SK-N-SH treated with all-trans-retinoic acid at 6 μM for 48 hours (cell line): Measurements from ENCODE around the gene DSTYK.

ENCODE experiments used
- BACH2 ChIP-seq: fragments of 250-450 bp; sonication (Bioruptor Pico); IDR thresholded peaks from 2 replicates; pipeline ENCODE4 v1.9.0; 2021; ENCODE audit warnings: mild to moderate bottlenecking, borderline replicate concordance
- CSDC2 ChIP-seq: fragments of 250-450 bp; sonication (Bioruptor Pico); IDR thresholded peaks from 2 replicates; pipeline ENCODE4 v1.5.0; 2020; ENCODE audit warnings: mild to moderate bottlenecking, moderate library complexity
- CSRNP3 ChIP-seq: fragments of 250-450 bp; sonication (Bioruptor Pico); IDR thresholded peaks from 2 replicates; pipeline ENCODE4 v1.5.1; 2021; ENCODE audit warnings: mild to moderate bottlenecking, moderate library complexity
- ESRRG ChIP-seq: fragments of 250-450 bp; sonication (Bioruptor Pico); IDR thresholded peaks from 2 replicates; pipeline ENCODE4 v1.6.1; 2021; ENCODE audit warnings: mild to moderate bottlenecking
- ISL1 ChIP-seq: fragments of 250-450 bp; sonication (Bioruptor Pico); IDR thresholded peaks from 2 replicates; pipeline ENCODE4 v2.1.2; 2022; ENCODE audit warnings: mild to moderate bottlenecking, moderate library complexity
- OSR1 ChIP-seq: fragments of 250-450 bp; sonication (Bioruptor Pico); IDR thresholded peaks from 2 replicates; pipeline ENCODE4 v1.8.0; 2022; ENCODE audit warnings: moderate library complexity, mild to moderate bottlenecking, inconsistent platforms
- RARB ChIP-seq: fragments of 250-450 bp; sonication (Bioruptor Pico); IDR thresholded peaks from 2 replicates; pipeline ENCODE4 v1.8.0; 2021; ENCODE audit warnings: mild to moderate bottlenecking, moderate library complexity
- SNAI2 ChIP-seq: fragments of 250-450 bp; sonication (Bioruptor Pico); IDR thresholded peaks from 2 replicates; pipeline ENCODE4 v1.5.0; 2020; ENCODE audit warnings: mild to moderate bottlenecking, moderate library complexity
- TCF4 ChIP-seq: fragments of 250-450 bp; sonication (Bioruptor Pico); IDR thresholded peaks from 2 replicates; pipeline ENCODE4 v1.8.0; 2021; ENCODE audit warnings: mild to moderate bottlenecking, moderate library complexity, borderline replicate concordance
- ZFP3 ChIP-seq: fragments of 250-450 bp; sonication (Bioruptor Pico); IDR thresholded peaks from 2 replicates; pipeline ENCODE4 v1.5.0; 2020; ENCODE audit warnings: mild to moderate bottlenecking, moderate library complexity
- ZFP30 ChIP-seq: fragments of 450-650 bp; formaldehyde crosslinking; IDR thresholded peaks from 2 replicates; pipeline ENCODE4 v1.5.0; 2022; ENCODE audit warnings: mild to moderate bottlenecking, moderate library complexity
- TF ChIP-seq, protein P1 (sequence below): fragments of 250-450 bp; sonication (Bioruptor Pico); IDR thresholded peaks from 2 replicates; pipeline ENCODE4 v1.5.1; 2020; ENCODE audit warnings: low read depth, mild to moderate bottlenecking, moderate library complexity
- TF ChIP-seq, protein P2 (sequence below): fragments of 250-450 bp; sonication (Bioruptor Pico); IDR thresholded peaks from 2 replicates; pipeline ENCODE4 v1.8.0; 2021; ENCODE audit warnings: low read depth, mild to moderate bottlenecking, moderate library complexity, borderline replicate concordance
- TF ChIP-seq, protein P3 (sequence below): fragments of 250-450 bp; sonication (Bioruptor Pico); IDR thresholded peaks from 2 replicates; pipeline ENCODE4 v1.8.0; 2020; ENCODE audit warnings: mild to moderate bottlenecking, moderate library complexity, borderline replicate concordance

DNA sequence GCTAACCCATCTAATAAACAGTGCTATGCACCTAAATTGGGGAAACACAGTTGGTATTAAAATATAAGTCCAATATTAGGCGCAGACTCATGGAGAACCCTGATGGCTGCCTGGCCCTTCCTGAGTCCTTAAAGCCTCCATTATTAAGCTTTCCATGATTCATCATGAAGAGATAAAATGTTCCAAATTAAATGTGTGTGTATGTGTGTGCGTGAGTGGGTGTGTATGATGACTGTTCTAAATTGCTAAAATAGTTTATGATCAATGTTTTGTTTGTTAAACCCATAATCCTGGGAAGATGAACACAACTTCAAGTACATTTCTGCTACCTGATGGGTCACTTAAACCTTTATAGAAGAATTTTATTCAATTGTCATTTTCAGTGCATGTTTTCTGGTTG, 83.5 kb downstream of the DSTYK start:
- TF ChIP-seq ESRRG (CRISPR knock-in tag): no peak
- TF ChIP-seq, protein P1, sequence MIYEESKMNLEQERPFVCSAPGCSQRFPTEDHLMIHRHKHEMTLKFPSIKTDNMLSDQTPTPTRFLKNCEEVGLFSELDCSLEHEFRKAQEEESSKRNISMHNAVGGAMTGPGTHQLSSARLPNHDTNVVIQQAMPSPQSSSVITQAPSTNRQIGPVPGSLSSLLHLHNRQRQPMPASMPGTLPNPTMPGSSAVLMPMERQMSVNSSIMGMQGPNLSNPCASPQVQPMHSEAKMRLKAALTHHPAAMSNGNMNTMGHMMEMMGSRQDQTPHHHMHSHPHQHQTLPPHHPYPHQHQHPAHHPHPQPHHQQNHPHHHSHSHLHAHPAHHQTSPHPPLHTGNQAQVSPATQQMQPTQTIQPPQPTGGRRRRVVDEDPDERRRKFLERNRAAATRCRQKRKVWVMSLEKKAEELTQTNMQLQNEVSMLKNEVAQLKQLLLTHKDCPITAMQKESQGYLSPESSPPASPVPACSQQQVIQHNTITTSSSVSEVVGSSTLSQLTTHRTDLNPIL (CRISPR knock-in tag): no peak
- TF ChIP-seq, protein P2, sequence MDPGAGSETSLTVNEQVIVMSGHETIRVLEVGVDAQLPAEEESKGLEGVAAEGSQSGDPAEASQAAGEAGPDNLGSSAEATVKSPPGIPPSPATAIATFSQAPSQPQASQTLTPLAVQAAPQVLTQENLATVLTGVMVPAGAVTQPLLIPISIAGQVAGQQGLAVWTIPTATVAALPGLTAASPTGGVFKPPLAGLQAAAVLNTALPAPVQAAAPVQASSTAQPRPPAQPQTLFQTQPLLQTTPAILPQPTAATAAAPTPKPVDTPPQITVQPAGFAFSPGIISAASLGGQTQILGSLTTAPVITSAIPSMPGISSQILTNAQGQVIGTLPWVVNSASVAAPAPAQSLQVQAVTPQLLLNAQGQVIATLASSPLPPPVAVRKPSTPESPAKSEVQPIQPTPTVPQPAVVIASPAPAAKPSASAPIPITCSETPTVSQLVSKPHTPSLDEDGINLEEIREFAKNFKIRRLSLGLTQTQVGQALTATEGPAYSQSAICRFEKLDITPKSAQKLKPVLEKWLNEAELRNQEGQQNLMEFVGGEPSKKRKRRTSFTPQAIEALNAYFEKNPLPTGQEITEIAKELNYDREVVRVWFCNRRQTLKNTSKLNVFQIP (CRISPR knock-in tag): no peak
- no peak for TF ChIP-seq RARB (CRISPR knock-in tag)
- TF ChIP-seq OSR1: no peak
- no peak for TF ChIP-seq CSRNP3 (CRISPR knock-in tag)
- no peak for TF ChIP-seq TCF4
- no peak for TF ChIP-seq ZFP3 (CRISPR knock-in tag)
- TF ChIP-seq CSDC2 (CRISPR knock-in tag): no peak
- TF ChIP-seq ZFP30 (CRISPR knock-in tag): no peak
- no peak for TF ChIP-seq BACH2 (CRISPR knock-in tag)
- TF ChIP-seq, protein P3, sequence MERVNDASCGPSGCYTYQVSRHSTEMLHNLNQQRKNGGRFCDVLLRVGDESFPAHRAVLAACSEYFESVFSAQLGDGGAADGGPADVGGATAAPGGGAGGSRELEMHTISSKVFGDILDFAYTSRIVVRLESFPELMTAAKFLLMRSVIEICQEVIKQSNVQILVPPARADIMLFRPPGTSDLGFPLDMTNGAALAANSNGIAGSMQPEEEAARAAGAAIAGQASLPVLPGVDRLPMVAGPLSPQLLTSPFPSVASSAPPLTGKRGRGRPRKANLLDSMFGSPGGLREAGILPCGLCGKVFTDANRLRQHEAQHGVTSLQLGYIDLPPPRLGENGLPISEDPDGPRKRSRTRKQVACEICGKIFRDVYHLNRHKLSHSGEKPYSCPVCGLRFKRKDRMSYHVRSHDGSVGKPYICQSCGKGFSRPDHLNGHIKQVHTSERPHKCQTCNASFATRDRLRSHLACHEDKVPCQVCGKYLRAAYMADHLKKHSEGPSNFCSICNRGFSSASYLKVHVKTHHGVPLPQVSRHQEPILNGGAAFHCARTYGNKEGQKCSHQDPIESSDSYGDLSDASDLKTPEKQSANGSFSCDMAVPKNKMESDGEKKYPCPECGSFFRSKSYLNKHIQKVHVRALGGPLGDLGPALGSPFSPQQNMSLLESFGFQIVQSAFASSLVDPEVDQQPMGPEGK (CRISPR knock-in tag): no peak
- TF ChIP-seq ISL1 (CRISPR knock-in tag): no peak
- no peak for TF ChIP-seq SNAI2 (CRISPR knock-in tag)
